ENCODE measurements around the gene IGSF22.

DNA sequence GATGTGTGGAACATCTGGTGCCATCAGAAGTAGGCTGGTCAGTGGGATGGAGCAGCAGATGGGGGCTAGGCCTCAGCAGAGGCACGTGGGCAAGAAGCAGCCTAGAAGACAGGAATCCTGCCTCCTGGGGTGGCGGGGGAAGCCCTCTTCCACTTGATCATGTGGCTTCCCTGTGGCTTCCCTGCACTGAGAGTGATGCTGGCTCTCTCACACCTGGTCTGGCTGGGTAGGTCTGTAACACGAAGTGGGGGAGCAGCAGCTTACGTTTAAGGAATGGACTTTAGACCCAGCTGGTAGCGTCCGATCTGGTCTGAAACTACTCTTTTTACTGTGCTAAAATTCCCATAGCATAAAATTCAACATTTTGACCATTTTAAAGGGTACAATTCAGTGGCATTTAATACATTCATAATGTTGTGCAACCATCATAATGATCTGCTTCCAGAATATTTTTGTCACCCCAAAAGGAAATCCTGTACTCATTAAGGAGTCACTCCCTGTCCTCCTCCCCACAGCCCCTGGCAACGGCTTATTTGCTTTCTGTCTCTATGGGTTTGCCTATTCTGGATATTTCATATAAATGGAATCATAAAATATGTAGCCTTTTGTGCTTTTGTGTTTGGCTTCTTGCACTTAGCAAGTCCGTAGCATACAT, 43.9 kb upstream of the IGSF22 start:
- TF ChIP-seq CREB1 (IDR thresholded peaks at IDR 0.05) (no peak), CHD7 (IDR thresholded peaks at IDR 0.05; ENCODE audit: insufficient replicate concordance, low read length) (no peak), CHD2 (IDR thresholded peaks at IDR 0.05; ENCODE audit: low read length) (no peak), CEBPB (IDR thresholded peaks at IDR 0.05; ENCODE audit: low read depth, low read length) (no peak), RAD21 (IDR thresholded peaks at IDR 0.05 in 1 of 2, conservative IDR thresholded peaks at IDR 0.05 in 1 of 2; ENCODE audit: low read depth in 2 of 2, low read length in 2 of 2) (no peak), POLR2AphosphoS5 (IDR thresholded peaks at IDR 0.05; ENCODE audit: low read depth, low read length) (peak; percentile 77; the same call in 1 of the 2 replicates), FOSL1 (IDR thresholded peaks at IDR 0.05; ENCODE audit: insufficient read depth, low read depth, low read length) (no peak), ATF3 (IDR thresholded peaks at IDR 0.05; ENCODE audit: insufficient read depth, low read depth, low read length) (no peak), POLR2A (IDR thresholded peaks at IDR 0.05; ENCODE audit: control extremely low read depth in 1 of 2, low read depth in 2 of 2, low read length in 2 of 2) (no peak)
- TF ChIP-seq, protein P1, sequence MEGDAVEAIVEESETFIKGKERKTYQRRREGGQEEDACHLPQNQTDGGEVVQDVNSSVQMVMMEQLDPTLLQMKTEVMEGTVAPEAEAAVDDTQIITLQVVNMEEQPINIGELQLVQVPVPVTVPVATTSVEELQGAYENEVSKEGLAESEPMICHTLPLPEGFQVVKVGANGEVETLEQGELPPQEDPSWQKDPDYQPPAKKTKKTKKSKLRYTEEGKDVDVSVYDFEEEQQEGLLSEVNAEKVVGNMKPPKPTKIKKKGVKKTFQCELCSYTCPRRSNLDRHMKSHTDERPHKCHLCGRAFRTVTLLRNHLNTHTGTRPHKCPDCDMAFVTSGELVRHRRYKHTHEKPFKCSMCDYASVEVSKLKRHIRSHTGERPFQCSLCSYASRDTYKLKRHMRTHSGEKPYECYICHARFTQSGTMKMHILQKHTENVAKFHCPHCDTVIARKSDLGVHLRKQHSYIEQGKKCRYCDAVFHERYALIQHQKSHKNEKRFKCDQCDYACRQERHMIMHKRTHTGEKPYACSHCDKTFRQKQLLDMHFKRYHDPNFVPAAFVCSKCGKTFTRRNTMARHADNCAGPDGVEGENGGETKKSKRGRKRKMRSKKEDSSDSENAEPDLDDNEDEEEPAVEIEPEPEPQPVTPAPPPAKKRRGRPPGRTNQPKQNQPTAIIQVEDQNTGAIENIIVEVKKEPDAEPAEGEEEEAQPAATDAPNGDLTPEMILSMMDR (IDR thresholded peaks at IDR 0.05; ENCODE audit: control extremely low read depth in 1 of 3, insufficient read depth in 1 of 3, low read depth in 1 of 3, low read length in 3 of 3): no peak
